ENCODE data around the gene FBXW11. TPM values are rescaled to one million over a fixed set of nuclear protein-coding genes. Genes with fewer than 3 reads are reported as not detected.

The FBXW11 gene
- 46.5 and 52.7 TPM in 2 replicates for total RNA-seq

GRCh38 chr5:172006321-172007174 lies at the start of gene FBXW11:
FBXW11 (minus strand) TSS chr5:172006638; CDS start chr5:172006502, 136 bp downstream.
- peak within 1 kb of the TSS; percentile 93 for H3K4me3 Mint-ChIP-seq
- no peak for TF ChIP-seq CTCF (IDR thresholded peaks at IDR 0.05)
- H3K9me3 Mint-ChIP-seq: no peaks in the 10 kb centered on the region
- DNase-seq (peak; percentile 87), ATAC-seq (ENCODE audit: low read depth) (peak; percentile 84)
- no peaks in the 10 kb centered on the region for H3K27me3 Mint-ChIP-seq
- CTCF ChIA-PET: interaction anchor here (0.5 to 5.9 kb wide), 11 partner anchors 8 to 589 kb away, joined by 3 to 61 read pairs (median 4); partner anchors contain the start of gene STK10
- peaks cover 11% of the 10 kb centered on the region for H3K36me3 Mint-ChIP-seq (ENCODE audit: low read depth)
- peaks cover 51% of the 10 kb centered on the region for H3K4me1 Mint-ChIP-seq
- peak within 1 kb of the TSS; percentile 96 for H3K27ac Mint-ChIP-seq
- POLR2A ChIA-PET: interaction anchor here (0.5 to 2.8 kb wide), 42 partner anchors 8 to 1051 kb away, joined by 3 to 35 read pairs (median 5); partner anchors contain the start of genes ATP6V0E1, DUSP1, NPM1 and RPL26L1
- intact Hi-C loops (cut with micrococcal nuclease): loop anchor here (1.0 to 10.0 kb wide), 14 partner anchors 28 to 1911 kb away; partner anchors contain the start of genes BNIP1, CREBRF, DUSP1 and ERGIC1

GRCh38 chr5:172055996-172056395 lies 49.6 kb upstream of the FBXW11 start:
- no peak overlapping the region for H3K4me3 Mint-ChIP-seq
- no peak for TF ChIP-seq CTCF (IDR thresholded peaks at IDR 0.05)
- no peak overlapping the region for H3K27ac Mint-ChIP-seq
- peaks cover 86% of the 10 kb centered on the region for H3K36me3 Mint-ChIP-seq (ENCODE audit: low read depth)
- DNase-seq: no peak
- ATAC-seq (ENCODE audit: low read depth): no peak
- H3K9me3 Mint-ChIP-seq: no peaks in the 10 kb centered on the region
- H3K27me3 Mint-ChIP-seq: no peaks in the 10 kb centered on the region
- ChIA-PET POLR2A (no interaction called here), CTCF (no interaction called here)
- intact Hi-C loops (cut with micrococcal nuclease): loop anchor here (5.0 kb wide), 2 partner anchors 131 to 236 kb away; partner anchors contain the start of gene STK10
- no peaks in the 10 kb centered on the region for H3K4me1 Mint-ChIP-seq

- H3K27me3 Mint-ChIP-seq: no peaks in the 10 kb centered on the region
- CTCF ChIA-PET: no interaction called here
- peaks cover 86% of the 10 kb centered on the region for H3K36me3 Mint-ChIP-seq (ENCODE audit: low read depth)
- H3K4me3 Mint-ChIP-seq: no peak overlapping the region
- intact Hi-C loops (cut with micrococcal nuclease): loop anchor here (5.0 kb wide), 2 partner anchors 132 to 237 kb away; partner anchors contain the start of gene STK10
- H3K9me3 Mint-ChIP-seq: no peaks in the 10 kb centered on the region
- no peak overlapping the region for H3K27ac Mint-ChIP-seq
- DNase-seq (no peak), ATAC-seq (ENCODE audit: low read depth) (no peak)
- POLR2A ChIA-PET: no interaction called here
- TF ChIP-seq CTCF (IDR thresholded peaks at IDR 0.05): no peak
- no peaks in the 10 kb centered on the region for H3K4me1 Mint-ChIP-seq
Observed at GRCh38 chr5:172055421-172055820, 49.0 kb upstream of the FBXW11 start.

- TF ChIP-seq CTCF (IDR thresholded peaks at IDR 0.05): no peak
- no peak overlapping the region for H3K27ac Mint-ChIP-seq
- H3K4me3 Mint-ChIP-seq: no peak overlapping the region
- H3K27me3 Mint-ChIP-seq: no peaks in the 10 kb centered on the region
- H3K4me1 Mint-ChIP-seq: no peaks in the 10 kb centered on the region
- ChIA-PET POLR2A (no interaction called here), CTCF (interaction anchor here (1.5 kb wide), 1 partner anchor 142 kb away, joined by 5 read pairs; no protein-coding TSS in a partner anchor)
- no peak for DNase-seq
- no peaks in the 10 kb centered on the region for H3K9me3 Mint-ChIP-seq
- ATAC-seq (ENCODE audit: low read depth): no peak
- H3K36me3 Mint-ChIP-seq (ENCODE audit: low read depth): peaks cover 86% of the 10 kb centered on the region
- intact Hi-C loops (cut with micrococcal nuclease): loop anchor here (5.0 kb wide), 2 partner anchors 133 to 238 kb away; partner anchors contain the start of gene STK10
Observed at GRCh38 chr5:172054611-172055153, 48.2 kb upstream of the FBXW11 start.
